Heart left ventricle (tissue), 16 donors: Measurements from ENCODE around the gene TSPAN7. TPM values are rescaled to one million over a fixed set of nuclear protein-coding genes. Genes with fewer than 3 reads are reported as not detected.

ENCODE experiments used
- ATAC-seq, 4 donors: fragments of 200-7000 bp; cut with Tn5 transposase; one replicate each; pipeline ENCODE4 v1.9.1; 2020 to 2022; ENCODE audit warnings: moderate library complexity in 4 of 4, mild to moderate bottlenecking in 3 of 4, moderate number of reproducible peaks in 1 of 4
- DNase-seq, 5 donors: peaks; one replicate each; pipeline ENCODE4 v3.0.0-alpha.2; 2020
- H3K27ac ChIP-seq, 12 donors: fragments of 200-600 bp; sonication (generic) in 4 of 12; one replicate each; pipeline versions ENCODE4 v1.5.0 to v1.8.0; 2016 to 2022; ENCODE audit warnings: mild to moderate bottlenecking in 2 of 12
- H3K27me3 ChIP-seq, 9 donors: fragments of 200-600 bp; sonication (generic) in 2 of 9; one replicate each; pipeline versions ENCODE4 v1.5.1 to v1.8.0; 2016 to 2022; ENCODE audit warnings: mild to moderate bottlenecking in 3 of 9
- H3K36me3 ChIP-seq, 9 donors: fragments of 200-600 bp; sonication (generic) in 2 of 9; one replicate each; pipeline versions ENCODE4 v1.5.0 to v1.8.0; 2018 to 2022; ENCODE audit warnings: mild to moderate bottlenecking in 2 of 9
- H3K4me1 ChIP-seq, 12 donors: fragments of 200-600 bp; sonication (generic) in 4 of 12; one replicate each; pipeline versions ENCODE4 v1.5.0 to v1.8.0; 2016 to 2022; ENCODE audit warnings: mild to moderate bottlenecking in 3 of 12
- H3K4me3 ChIP-seq, 12 donors: fragments of 200-600 bp; sonication (generic) in 4 of 12; one replicate each; pipeline versions ENCODE4 v1.5.0 to v1.8.0; 2017 to 2022; ENCODE audit warnings: mild to moderate bottlenecking in 9 of 12, moderate library complexity in 4 of 12
- H3K9me3 ChIP-seq, 12 donors: fragments of 200-600 bp; sonication (generic) in 4 of 12; one replicate each; pipeline versions ENCODE4 v1.5.0 to v1.8.0; 2016 to 2022; ENCODE audit warnings: mild to moderate bottlenecking in 1 of 12
- POLR2A ChIP-seq, 2 donors: fragments of 450-650 bp; IDR thresholded peaks; one replicate each; pipeline ENCODE4 v1.6.1; 2017; ENCODE audit warnings: antibody characterized with exemption in 2 of 2, mild to moderate bottlenecking in 2 of 2, moderate library complexity in 2 of 2
- WGBS, 4 donors: extraction: QIAGEN DNeasy Blood & Tissue Kit in 2 of 4; methylation state at CpG; one replicate each; pipeline versions ENCODE4 v1.1.5 to v1.1.7; 2013 to 2018; 5-methylcytosine and 5-hydroxymethylcytosine counted together
- intact Hi-C, 10 donors: fragments of 100-400 bp; cut with DNase I; formaldehyde crosslinking; loops; one replicate each; pipeline versions ENCODE4 v1.11.1 to v1.14.2; 2022
- polyA plus RNA-seq, 2 donors: library from polyadenylated mRNA; stranded (reverse); fragments of 200-250 nt; gene quantifications; one replicate each; pipeline ENCODE4 v1.2.3, GENCODE V29; 2013
- total RNA-seq, 9 donors: library from RNA; depleted of rRNA in 2 of 9; stranded (reverse); fragments of >200 nt in 2 of 9; fragmentation: NEBNext Ultra II Directional in 3 of 9; extraction: Animal tissue kit (Norgen Biotek cat#: 25700) in 3 of 9; gene quantifications; one replicate each; pipeline versions ENCODE4 v1.1.0 to v1.2.4, GENCODE V29; 2016 to 2023
- TF ChIP-seq, protein P1 (sequence below), 12 donors: fragments of 200-600 bp; sonication (generic) in 4 of 12; IDR thresholded peaks; one replicate each; pipeline versions ENCODE4 v1.5.0 to v1.8.0; 2018 to 2022; ENCODE audit warnings: antibody characterized with exemption in 12 of 12, mild to moderate bottlenecking in 5 of 12
- donor health status: ischemic (EF 13 %, LVEDD 7.1; RV severe dilation, severe dysfunction).
- donor health status: healthy with polysubstance abuse.
- donor health status: DM: no; HTN: yes; CAD: no.
- donor health status: DM: no; HTN: no; CAD: no.
- donor health status: ischemic (EF 25% LVEDD 6.9; RV normal size, moderate dysfunction).
- donor health status: ischemic (EF 25% LVEDD 5.7; RV mildly dilated, moderate dysfunction).
- donor health status: healthy.
- donor health status: DM: yes; HTN: yes; CAD: no.
- donor health status: ischemic (EF 35%, LVEDD 5.7; RV mildly dilated, moderate dysfunction).
- donor health status: nonischemic (EF 11% LVEDD 7.7; RV severe dilation, severe dysfunction).
- donor health status: DM: yes; HTN: yes; CAD: no.
- donor health status: PGD.
- donor health status: ischemic (EF 29% LVEDD 5.4; RV normal size, mild dysfunction).
- donor health status: nonischemic (EF 23%, LVEDD 6.1; RV moderate dilation, normal function).

The TSPAN7 gene
- total and polyA plus RNA-seq, 11 donors, result 9.1 to 48.5 (median 20.2) TPM

DNA sequence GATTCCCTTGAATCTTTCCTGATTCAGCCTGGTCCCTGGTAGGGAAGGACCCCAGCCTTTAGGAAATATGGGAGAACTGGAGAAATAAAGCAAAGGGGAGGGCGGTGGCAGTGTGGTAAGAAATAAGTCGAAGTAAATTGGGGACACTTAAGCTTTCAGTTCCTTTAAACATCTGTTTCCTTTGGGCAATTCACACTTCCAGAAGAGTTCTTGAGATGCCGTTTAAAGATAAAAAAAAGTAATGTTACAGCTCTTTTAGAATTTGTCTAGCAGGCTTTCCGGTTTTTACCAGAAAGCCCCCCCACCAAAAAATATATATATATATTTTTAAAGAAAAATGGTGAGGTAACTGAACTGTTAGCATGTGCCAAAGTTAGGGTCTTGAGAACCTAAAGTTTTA is 46.6 kb downstream of the TSPAN7 start:
- H3K4me3 ChIP-seq, result no peak overlapping the region
- intact Hi-C loops, result no loop called here
- H3K9me3 ChIP-seq, result no peaks in the 10 kb centered on the region
- TF ChIP-seq, protein P1, sequence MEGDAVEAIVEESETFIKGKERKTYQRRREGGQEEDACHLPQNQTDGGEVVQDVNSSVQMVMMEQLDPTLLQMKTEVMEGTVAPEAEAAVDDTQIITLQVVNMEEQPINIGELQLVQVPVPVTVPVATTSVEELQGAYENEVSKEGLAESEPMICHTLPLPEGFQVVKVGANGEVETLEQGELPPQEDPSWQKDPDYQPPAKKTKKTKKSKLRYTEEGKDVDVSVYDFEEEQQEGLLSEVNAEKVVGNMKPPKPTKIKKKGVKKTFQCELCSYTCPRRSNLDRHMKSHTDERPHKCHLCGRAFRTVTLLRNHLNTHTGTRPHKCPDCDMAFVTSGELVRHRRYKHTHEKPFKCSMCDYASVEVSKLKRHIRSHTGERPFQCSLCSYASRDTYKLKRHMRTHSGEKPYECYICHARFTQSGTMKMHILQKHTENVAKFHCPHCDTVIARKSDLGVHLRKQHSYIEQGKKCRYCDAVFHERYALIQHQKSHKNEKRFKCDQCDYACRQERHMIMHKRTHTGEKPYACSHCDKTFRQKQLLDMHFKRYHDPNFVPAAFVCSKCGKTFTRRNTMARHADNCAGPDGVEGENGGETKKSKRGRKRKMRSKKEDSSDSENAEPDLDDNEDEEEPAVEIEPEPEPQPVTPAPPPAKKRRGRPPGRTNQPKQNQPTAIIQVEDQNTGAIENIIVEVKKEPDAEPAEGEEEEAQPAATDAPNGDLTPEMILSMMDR (IDR thresholded peaks at IDR 0.05), result no peak
- no peak for TF ChIP-seq POLR2A (IDR thresholded peaks at IDR 0.05)
- H3K27me3 ChIP-seq, result peaks cover 0 to 19% (median 0%) of the 10 kb centered on the region in 9 donors
- ATAC-seq (no peak), DNase-seq (no peak)
- no peaks in the 10 kb centered on the region for H3K4me1 ChIP-seq
- no peak overlapping the region for H3K27ac ChIP-seq
- 41 to 53% (median 51%) methylated on average over 4 of the region's 4 CpGs for WGBS, 4 donors
- no peaks in the 10 kb centered on the region for H3K36me3 ChIP-seq

DNA sequence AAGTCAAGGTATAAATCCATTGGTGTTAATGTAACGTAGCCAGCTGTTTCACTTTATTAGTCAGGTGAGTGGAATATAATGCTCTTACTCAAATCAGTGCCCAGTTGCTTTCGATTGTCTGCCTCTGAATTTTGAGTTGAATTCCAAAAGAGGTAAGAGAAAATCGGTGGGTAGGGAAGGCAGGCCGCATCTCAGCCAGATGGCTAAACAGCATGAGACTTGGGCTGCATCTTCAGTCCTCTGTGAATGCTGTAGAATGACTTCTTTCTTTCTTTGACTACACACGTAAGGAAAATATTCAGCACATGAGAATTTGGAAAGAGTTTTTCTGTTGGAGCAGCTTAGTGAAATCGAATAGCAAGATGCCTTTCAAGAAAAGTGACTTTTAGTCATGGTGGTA is 49.5 kb downstream of the TSPAN7 start:
- Histone ChIP-seq H3K4me3 (no peak overlapping the region), H3K36me3 (no peaks in the 10 kb centered on the region), H3K27me3 (peaks cover 0 to 34% (median 0%) of the 10 kb centered on the region in 9 donors), H3K27ac (no peak overlapping the region), H3K9me3 (no peaks in the 10 kb centered on the region), H3K4me1 (no peaks in the 10 kb centered on the region)
- WGBS, 4 donors, result 64 to 89% (median 81%) methylated on average over 6 of the region's 6 CpGs
- TF ChIP-seq, protein P1 (IDR thresholded peaks at IDR 0.05), result no peak
- no peak for TF ChIP-seq POLR2A (IDR thresholded peaks at IDR 0.05)
- ATAC-seq, result no peak
- intact Hi-C loops, result no loop called here
- no peak for DNase-seq

DNA sequence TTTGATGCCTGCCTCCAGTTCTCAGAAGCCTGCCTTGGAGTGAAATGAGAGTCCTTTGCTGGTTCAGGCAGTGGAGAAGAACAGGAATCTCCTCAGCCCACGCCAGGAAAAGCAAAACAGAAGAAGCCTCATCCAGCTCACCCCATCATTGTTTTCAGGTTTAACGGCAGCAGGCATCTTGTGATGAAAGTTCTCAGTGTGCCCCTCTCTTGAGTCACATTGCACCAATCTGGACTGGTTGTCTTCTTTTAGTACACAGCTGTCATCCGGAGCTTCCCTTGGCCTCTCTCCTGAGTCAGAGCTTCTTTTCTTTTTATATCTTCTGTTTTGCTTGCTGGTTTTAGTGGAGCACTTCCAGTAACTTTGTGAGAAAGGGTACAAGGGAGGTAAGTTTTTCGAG is 50.9 kb downstream of the TSPAN7 start:
- Histone ChIP-seq H3K27me3 (peaks cover 0 to 29% (median 0%) of the 10 kb centered on the region in 9 donors), H3K36me3 (no peaks in the 10 kb centered on the region), H3K4me1 (no peaks in the 10 kb centered on the region), H3K4me3 (no peak overlapping the region), H3K27ac (no peak overlapping the region), H3K9me3 (no peaks in the 10 kb centered on the region)
- DNase-seq (no peak), ATAC-seq (no peak)
- TF ChIP-seq, protein P1 (IDR thresholded peaks at IDR 0.05), result no peak
- TF ChIP-seq POLR2A (IDR thresholded peaks at IDR 0.05), result no peak
- intact Hi-C loops, result no loop called here
- 43 to 67% (median 54%) methylated on average over 4 of the region's 4 CpGs for WGBS, 4 donors

DNA sequence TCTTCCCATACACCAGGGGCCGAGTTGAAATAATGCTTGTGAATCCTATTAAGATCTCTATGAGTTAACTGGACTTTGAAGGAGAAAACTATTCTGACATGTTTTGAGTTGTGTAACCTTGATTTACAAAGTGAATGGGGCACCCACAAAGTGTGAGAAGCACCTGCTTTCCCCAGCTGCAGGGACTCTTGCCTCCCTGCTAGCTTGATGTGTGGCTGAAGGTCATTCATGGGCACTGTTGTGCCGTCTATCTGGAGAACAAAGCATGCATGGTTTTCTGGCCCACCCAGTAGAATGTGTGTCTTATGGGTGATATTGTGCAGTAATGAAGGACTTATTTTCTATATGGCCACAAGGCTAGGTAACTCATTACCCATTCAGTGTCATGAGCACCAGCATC is 53.1 kb downstream of the TSPAN7 start:
- no peak for ATAC-seq

More for the DNA sequence above, 53.1 kb downstream of the TSPAN7 start:
- H3K36me3 ChIP-seq, result no peaks in the 10 kb centered on the region
- peaks cover 0 to 3% (median 0%) of the 10 kb centered on the region in 12 donors for H3K4me1 ChIP-seq
- TF ChIP-seq, protein P1 (IDR thresholded peaks at IDR 0.05), result no peak
- TF ChIP-seq POLR2A (IDR thresholded peaks at IDR 0.05), result no peak
- H3K4me3 ChIP-seq, result no peak overlapping the region
- DNase-seq, result no peak
- WGBS, 4 donors, result 48 to 75% (median 70%) methylated on average over 2 of the region's 2 CpGs
- no peak overlapping the region for H3K27ac ChIP-seq
- H3K27me3 ChIP-seq, result peaks cover 0 to 20% (median 0%) of the 10 kb centered on the region in 9 donors
- H3K9me3 ChIP-seq, result no peaks in the 10 kb centered on the region
- intact Hi-C loops, result no loop called here
